ENCODE data around the gene PLEKHG1.

PLEKHG1 gene

GRCh38 chr6:150589852-150590251, 9.8 kb upstream of the PLEKHG1 start:
- no peak for DNase-seq (ENCODE audit: low read depth)

GRCh38 chr6:150590446-150590845, 9.2 kb upstream of the PLEKHG1 start:
- DNase-seq (ENCODE audit: low read depth) = no peak

- no peak for DNase-seq (ENCODE audit: low read depth)
Observed at GRCh38 chr6:150592377-150592995, 7.2 kb upstream of the PLEKHG1 start.

- no peak for DNase-seq (ENCODE audit: low read depth)
Observed at GRCh38 chr6:150593119-150593518, 6.6 kb upstream of the PLEKHG1 start.

GRCh38 chr6:150596439-150596838, 3.2 kb upstream of the PLEKHG1 start:
- DNase-seq (ENCODE audit: low read depth) = no peak

GRCh38 chr6:150598401-150598800, 1.3 kb upstream of the PLEKHG1 start:
- no peak for DNase-seq (ENCODE audit: low read depth)

- DNase-seq (ENCODE audit: low read depth) = no peak
Observed at GRCh38 chr6:150598858-150599198, 857 bp upstream of the PLEKHG1 start.

GRCh38 chr6:150600010-150600300, 270 bp downstream of the PLEKHG1 start:
- DNase-seq (ENCODE audit: low read depth) = no peak

- peak; percentile 31 for DNase-seq (ENCODE audit: low read depth)
Observed at GRCh38 chr6:150600301-150601017, 774 bp downstream of the PLEKHG1 start.

- DNase-seq (ENCODE audit: low read depth) = no peak
Observed at GRCh38 chr6:150601439-150601838, 1.8 kb downstream of the PLEKHG1 start.

GRCh38 chr6:150603176-150603575, 3.5 kb downstream of the PLEKHG1 start:
- no peak for DNase-seq (ENCODE audit: low read depth)

GRCh38 chr6:150604467-150604866, 4.8 kb downstream of the PLEKHG1 start:
- DNase-seq (ENCODE audit: low read depth) = no peak

GRCh38 chr6:150605333-150605732, 5.6 kb downstream of the PLEKHG1 start:
- DNase-seq (ENCODE audit: low read depth) = no peak

- no peak for DNase-seq (ENCODE audit: low read depth)
Observed at GRCh38 chr6:150606168-150606591, 6.5 kb downstream of the PLEKHG1 start.

- no peak for DNase-seq (ENCODE audit: low read depth)
Observed at GRCh38 chr6:150606647-150607328, 7.1 kb downstream of the PLEKHG1 start.

- no peak for DNase-seq (ENCODE audit: low read depth)
Observed at GRCh38 chr6:150607329-150607650, 7.6 kb downstream of the PLEKHG1 start.

- DNase-seq (ENCODE audit: low read depth) = no peak
Observed at GRCh38 chr6:150610584-150610983, 10.9 kb downstream of the PLEKHG1 start.

GRCh38 chr6:150613269-150613668, 13.6 kb downstream of the PLEKHG1 start:
- DNase-seq (ENCODE audit: low read depth) = no peak

GRCh38 chr6:150615967-150616366, 16.3 kb downstream of the PLEKHG1 start:
- no peak for DNase-seq (ENCODE audit: low read depth)

GRCh38 chr6:150616586-150616985, 16.9 kb downstream of the PLEKHG1 start:
- DNase-seq (ENCODE audit: low read depth) = no peak

GRCh38 chr6:150617062-150617461, 17.4 kb downstream of the PLEKHG1 start:
- DNase-seq (ENCODE audit: low read depth) = no peak

- no peak for DNase-seq (ENCODE audit: low read depth)
Observed at GRCh38 chr6:150617496-150618460, 18.1 kb downstream of the PLEKHG1 start.

GRCh38 chr6:150619275-150619674, 19.6 kb downstream of the PLEKHG1 start:
- no peak for DNase-seq (ENCODE audit: low read depth)

Measured in activated T-helper 1 cell treated with Interleukin-2 at 50 U/mL for 16 hours (primary cell).